ENCODE data around the gene CCDC24.

Gene CCDC24

GRCh38 chr1:43963890-43964289 lies 27.5 kb upstream of the CCDC24 start:
- FAIRE-seq = no peak

GRCh38 chr1:43965316-43965715 lies 26.1 kb upstream of the CCDC24 start:
- no peak for FAIRE-seq

- no peak for FAIRE-seq
Observed at GRCh38 chr1:43968348-43968948, 23.0 kb upstream of the CCDC24 start.

- no peak for FAIRE-seq
Observed at GRCh38 chr1:43969416-43969745, 22.0 kb upstream of the CCDC24 start.

GRCh38 chr1:43969746-43970466 lies 21.5 kb upstream of the CCDC24 start, which contains the start of gene DPH2:
TSS of gene DPH2 (plus strand) at chr1:43970010. CDS start at chr1:43970176, 166 bp downstream.
- FAIRE-seq = peak; percentile 38

GRCh38 chr1:43970502-43970901 lies 20.9 kb upstream of the CCDC24 start:
- no peak for FAIRE-seq

GRCh38 chr1:43970911-43971310 lies 20.5 kb upstream of the CCDC24 start:
- no peak for FAIRE-seq

GRCh38 chr1:43971336-43971980 lies 19.9 kb upstream of the CCDC24 start:
- no peak for FAIRE-seq

- FAIRE-seq = no peak
Observed at GRCh38 chr1:43973981-43974442, 17.4 kb upstream of the CCDC24 start.

- FAIRE-seq = no peak
Observed at GRCh38 chr1:43974443-43975248, 16.8 kb upstream of the CCDC24 start, which contains the start of gene ATP6V0B. TSS of gene ATP6V0B (plus strand) at chr1:43974960. CDS start at chr1:43975041, 81 bp downstream.

- no peak for FAIRE-seq
Observed at GRCh38 chr1:43975249-43975961, 16.0 kb upstream of the CCDC24 start.

GRCh38 chr1:43976045-43976444 lies 15.4 kb upstream of the CCDC24 start:
- no peak for FAIRE-seq

GRCh38 chr1:43976890-43977289 lies 14.5 kb upstream of the CCDC24 start:
- FAIRE-seq = no peak

- FAIRE-seq = no peak
Observed at GRCh38 chr1:43977376-43978263, 13.8 kb upstream of the CCDC24 start.

- no peak for FAIRE-seq
Observed at GRCh38 chr1:43978264-43978550, 13.2 kb upstream of the CCDC24 start.

- no peak for FAIRE-seq
Observed at GRCh38 chr1:43978551-43979260, 12.7 kb upstream of the CCDC24 start, which contains the start of gene B4GALT2. TSS of gene B4GALT2 (plus strand) at chr1:43979210. CDS start at chr1:43981161, 1,951 bp downstream.

GRCh38 chr1:43979261-43979527 lies 12.2 kb upstream of the CCDC24 start:
- no peak for FAIRE-seq

- FAIRE-seq = no peak
Observed at GRCh38 chr1:43979528-43980254, 11.7 kb upstream of the CCDC24 start.

GRCh38 chr1:43980255-43981134 lies 10.9 kb upstream of the CCDC24 start:
- no peak for FAIRE-seq
